Measurements from ENCODE around the gene LZTS2. TPM values are rescaled to one million over a fixed set of nuclear protein-coding genes. Genes with fewer than 3 reads are reported as not detected.

The LZTS2 gene
- total and polyA plus RNA-seq, 2 of the 8 experiments (the other 6 are each of a cell fraction or from before 2014, with no cell fraction given), result 75.7 to 99.5 TPM

DNA sequence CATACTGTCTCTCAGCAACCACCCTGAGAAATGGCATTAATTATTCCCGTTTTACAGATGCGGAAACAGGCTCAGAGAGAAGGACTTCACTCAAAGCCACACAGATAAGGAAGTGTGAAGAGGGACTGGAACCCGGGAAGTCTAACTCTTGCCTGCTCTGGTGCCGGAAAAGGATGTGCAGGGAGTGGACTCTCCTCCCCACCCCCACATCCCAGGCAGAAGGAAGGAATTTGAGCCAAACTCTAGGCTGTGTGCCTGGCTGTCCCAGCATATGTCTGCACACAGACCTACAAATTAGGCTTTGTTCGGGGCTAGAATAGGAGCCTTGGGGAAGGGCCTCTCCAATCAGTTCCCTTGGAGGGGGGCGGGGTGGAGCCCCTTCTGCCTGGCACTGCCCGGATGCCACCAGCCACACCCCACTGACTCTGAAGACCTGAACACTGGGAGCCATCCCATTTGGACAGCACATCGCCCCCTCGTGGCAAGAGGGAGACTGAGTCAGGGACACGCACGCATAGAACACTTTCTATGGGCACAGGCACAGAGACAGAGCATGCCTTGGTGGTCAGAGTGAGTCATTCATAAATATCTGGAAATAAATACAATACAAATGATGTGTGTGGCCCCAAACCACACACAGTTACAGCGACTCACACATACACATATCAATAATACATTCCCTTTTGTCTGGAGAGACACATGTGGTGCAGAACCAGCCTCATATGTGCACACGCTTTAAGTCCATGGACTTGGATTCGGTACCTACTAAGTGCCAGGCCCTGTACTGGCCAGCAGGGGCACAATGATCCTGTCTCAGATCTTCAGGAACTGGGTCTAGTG is 13.1 kb downstream of the LZTS2 start:
- Histone ChIP-seq H2AFZ (ENCODE audit: low read length) (no peak overlapping the region), H3K79me1 (ENCODE audit: low read depth, low read length) (no peaks in the 10 kb centered on the region), H3K56ac (replicated peaks; ENCODE audit: insufficient read length, low read depth, low read length) (no peak overlapping the region), H3K14ac (ENCODE audit: insufficient read length) (no peak overlapping the region), H4K91ac (replicated peaks; ENCODE audit: insufficient read length, low read length) (no peak overlapping the region), H2BK15ac (ENCODE audit: low read length) (no peak overlapping the region), H2BK5ac (ENCODE audit: low read depth, low read length) (no peak overlapping the region), H3K4me3 (ENCODE audit: extremely low read depth in 1 of 4, insufficient read depth in 2 of 4, low read depth in 3 of 4, low read length in 4 of 4) (no peak overlapping the region), H3K4ac (replicated peaks; ENCODE audit: insufficient read length, low read depth, low read length) (no peak overlapping the region), H3K36me3 (ENCODE audit: control insufficient read depth in 2 of 4, insufficient read depth in 4 of 4, low read length in 3 of 4) (no peaks in the 10 kb centered on the region), H2BK20ac (ENCODE audit: low read length) (no peak overlapping the region), H3K4me1 (replicated peaks in 1 of 4; ENCODE audit: control insufficient read depth in 3 of 4, insufficient read depth in 4 of 4, low read length in 3 of 4) (peaks cover 0 to 12% (median 7%) of the 10 kb centered on the region in 4 experiments; a peak in 4 of 7 replicates), H3K27me3 (replicated peaks in 1 of 4; ENCODE audit: control insufficient read depth in 3 of 4, extremely low read depth in 1 of 4, insufficient read depth in 3 of 4, low read length in 3 of 4) (peaks cover 5 to 20% (median 14%) of the 10 kb centered on the region in 4 experiments), H2AK5ac (ENCODE audit: low read depth, low read length) (no peak overlapping the region), H3K18ac (ENCODE audit: extremely low read depth, low read length) (no peak overlapping the region), H3K4me2 (ENCODE audit: insufficient read depth in 1 of 2, low read depth in 2 of 2, low read length in 2 of 2) (no peak overlapping the region), H4K20me1 (replicated peaks in 1 of 2; ENCODE audit: control insufficient read depth in 1 of 2, insufficient read depth in 2 of 2, low read length in 2 of 2) (peaks cover 0 to 2% of the 10 kb centered on the region in 2 experiments), H4K8ac (ENCODE audit: extremely low read depth, insufficient read depth, low read length) (no peak overlapping the region), H3K23me2 (ENCODE audit: low read depth, low read length) (no peaks in the 10 kb centered on the region), H3K23ac (ENCODE audit: insufficient read length) (no peak overlapping the region), H2BK120ac (replicated peaks; ENCODE audit: low read depth, low read length) (no peak overlapping the region), H3K9me3 (ENCODE audit: insufficient read depth in 2 of 2, low read depth in 1 of 2, low read length in 1 of 2) (no peaks in the 10 kb centered on the region), H4K5ac (ENCODE audit: insufficient read length, low read depth, low read length) (no peak overlapping the region), H3K79me2 (ENCODE audit: control insufficient read depth in 1 of 2, insufficient read depth in 2 of 2, low read length in 2 of 2) (no peaks in the 10 kb centered on the region), H2BK12ac (ENCODE audit: low read depth, low read length) (no peak overlapping the region), H3K9ac (replicated peaks in 1 of 4; ENCODE audit: extremely low read depth in 1 of 4, low read depth in 3 of 4, low read length in 3 of 4) (no peak overlapping the region), H3K27ac (ENCODE audit: low read depth, low read length) (no peak overlapping the region)
- DNase-seq (ENCODE audit: low read depth in 1 of 2, low spot score in 2 of 2) (peak in 1 of 2 experiments; percentile 88), FAIRE-seq (peak; percentile 88)
- POLR2A ChIA-PET (ENCODE audit: partially characterized antibody), result interaction anchor here (1.1 to 7.5 kb wide), 2 partner anchors 14 to 24 kb away, joined by 4 to 143 read pairs; partner anchors contain the start of gene LZTS2
- CTCF ChIA-PET (ENCODE audit: partially characterized antibody), result interaction anchor here (0.7 to 11.0 kb wide), 11 partner anchors 16 to 177 kb away, joined by 3 to 352 read pairs (median 5); partner anchors contain the start of genes KAZALD1, LZTS2, MRPL43 and PDZD7
- 46% methylated on average over 14 of the region's 14 CpGs; no CpG with 5 or more reads in 1 of the 2 experiments for WGBS, 2 experiments (ENCODE audit: extremely low coverage in 1 of 2, insufficient coverage in 1 of 2, insufficient read length in 1 of 2, insufficient replicate concordance in 2 of 2, low coverage in 1 of 2, low lambda C conversion rate in 2 of 2, missing lambda C conversion rate in 1 of 2)
- TF ChIP-seq NANOG (IDR thresholded peaks at IDR 0.05; ENCODE audit: insufficient read depth, low read depth, low read length, poor library complexity, severe bottlenecking), result no peak
- 0 out of 4 replicates have a peak, but pooled peaks of 1 of the 2 experiments have one; percentile 33 for TF ChIP-seq SIN3A (conservative IDR thresholded peaks at IDR 0.05 in 1 of 2, IDR thresholded peaks at IDR 0.05 in 1 of 2; ENCODE audit: low read depth in 1 of 2, low read length in 2 of 2)
- peak; percentile 34 for TF ChIP-seq CREB1 (IDR thresholded peaks at IDR 0.05)
- 0 out of 4 replicates have a peak, but pooled peaks have one; percentile 28 to 58 for TF ChIP-seq HDAC2 (IDR thresholded peaks at IDR 0.05; ENCODE audit: borderline replicate concordance in 1 of 2, low read depth in 2 of 2, low read length in 2 of 2)
- TF ChIP-seq, protein P1, sequence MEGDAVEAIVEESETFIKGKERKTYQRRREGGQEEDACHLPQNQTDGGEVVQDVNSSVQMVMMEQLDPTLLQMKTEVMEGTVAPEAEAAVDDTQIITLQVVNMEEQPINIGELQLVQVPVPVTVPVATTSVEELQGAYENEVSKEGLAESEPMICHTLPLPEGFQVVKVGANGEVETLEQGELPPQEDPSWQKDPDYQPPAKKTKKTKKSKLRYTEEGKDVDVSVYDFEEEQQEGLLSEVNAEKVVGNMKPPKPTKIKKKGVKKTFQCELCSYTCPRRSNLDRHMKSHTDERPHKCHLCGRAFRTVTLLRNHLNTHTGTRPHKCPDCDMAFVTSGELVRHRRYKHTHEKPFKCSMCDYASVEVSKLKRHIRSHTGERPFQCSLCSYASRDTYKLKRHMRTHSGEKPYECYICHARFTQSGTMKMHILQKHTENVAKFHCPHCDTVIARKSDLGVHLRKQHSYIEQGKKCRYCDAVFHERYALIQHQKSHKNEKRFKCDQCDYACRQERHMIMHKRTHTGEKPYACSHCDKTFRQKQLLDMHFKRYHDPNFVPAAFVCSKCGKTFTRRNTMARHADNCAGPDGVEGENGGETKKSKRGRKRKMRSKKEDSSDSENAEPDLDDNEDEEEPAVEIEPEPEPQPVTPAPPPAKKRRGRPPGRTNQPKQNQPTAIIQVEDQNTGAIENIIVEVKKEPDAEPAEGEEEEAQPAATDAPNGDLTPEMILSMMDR (IDR thresholded peaks at IDR 0.05; ENCODE audit: control extremely low read depth in 1 of 3, insufficient read depth in 1 of 3, low read depth in 1 of 3, low read length in 3 of 3), result peak; percentile 76 to 99 (median 98)
- TF ChIP-seq SP4 (IDR thresholded peaks at IDR 0.05; ENCODE audit: low read length), result 0 out of 2 replicates have a peak, but pooled peaks have one; percentile 43
